ENCODE data around the gene C1orf116. TPM values are rescaled to one million over a fixed set of nuclear protein-coding genes. Genes with fewer than 3 reads are reported as not detected.

Gene C1orf116
- total RNA-seq, 1 donor from 2014 or later: 0.55 TPM

GRCh38 chr1:207021139-207021861 is 11.3 kb downstream of the C1orf116 start:
- DNase-seq (ENCODE audit: low spot score) (no peak), ATAC-seq (no peak)

- no peak for DNase-seq (ENCODE audit: low spot score)
Measured at GRCh38 chr1:207020709-207021107, 11.8 kb downstream of the C1orf116 start.

GRCh38 chr1:207020065-207020708 is 12.4 kb downstream of the C1orf116 start:
- ATAC-seq (no peak), DNase-seq (ENCODE audit: low spot score) (no peak)

More at GRCh38 chr1:207020709-207021107, 11.8 kb downstream of the C1orf116 start:
- no peak for ATAC-seq

- ATAC-seq: no peak
- DNase-seq (ENCODE audit: low spot score): no peak
Measured at GRCh38 chr1:207019661-207020060, 12.9 kb downstream of the C1orf116 start.

GRCh38 chr1:207019161-207019560 is 13.4 kb downstream of the C1orf116 start:
- ATAC-seq (no peak), DNase-seq (ENCODE audit: low spot score) (no peak)

- ATAC-seq (no peak), DNase-seq (ENCODE audit: low spot score) (no peak)
Measured at GRCh38 chr1:207018707-207019106, 13.8 kb downstream of the C1orf116 start.

- peak; percentile 45 for ATAC-seq
- DNase-seq (ENCODE audit: low spot score): no peak
Measured at GRCh38 chr1:207017615-207018559, 14.7 kb downstream of the C1orf116 start.

GRCh38 chr1:207015791-207016190 is 16.8 kb downstream of the C1orf116 start:
- ATAC-seq: no peak
- no peak for DNase-seq (ENCODE audit: low spot score)

GRCh38 chr1:207014728-207015127 is 17.8 kb downstream of the C1orf116 start:
- no peak for ATAC-seq
- no peak for DNase-seq (ENCODE audit: low spot score)

GRCh38 chr1:207013321-207014085 is 19.1 kb downstream of the C1orf116 start:
- DNase-seq (ENCODE audit: low spot score): no peak
- no peak for ATAC-seq

DNA sequence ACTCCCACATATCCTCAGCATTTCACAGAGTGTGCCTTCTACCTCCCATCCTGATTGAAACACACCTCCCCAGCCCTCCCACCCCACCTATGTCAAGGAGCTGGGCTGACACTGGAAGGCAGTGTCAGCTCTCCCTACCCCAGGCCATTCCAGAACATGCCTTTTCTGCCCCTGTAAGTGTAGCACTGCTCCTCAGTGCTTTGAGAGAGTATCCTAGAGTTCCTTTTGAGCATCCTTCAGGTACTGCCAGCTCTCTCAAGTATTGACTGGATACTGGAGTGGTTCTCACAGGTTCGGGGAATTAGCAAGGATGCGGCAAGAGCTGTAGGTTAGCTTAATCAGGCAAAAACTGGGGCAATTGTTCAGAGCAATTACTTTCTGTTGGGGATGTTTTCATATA is 21.8 kb downstream of the C1orf116 start:
- ATAC-seq: no peak
- DNase-seq (ENCODE audit: low spot score): no peak

- ATAC-seq: no peak
- no peak for DNase-seq (ENCODE audit: low spot score)
Measured at GRCh38 chr1:207009945-207010344, 22.6 kb downstream of the C1orf116 start.

GRCh38 chr1:207009182-207009850 is 23.2 kb downstream of the C1orf116 start:
- DNase-seq (ENCODE audit: low spot score) (no peak), ATAC-seq (peak; percentile 5)

GRCh38 chr1:207007352-207008033 is 25.1 kb downstream of the C1orf116 start:
- ATAC-seq (no peak), DNase-seq (ENCODE audit: low spot score) (no peak)

DNA sequence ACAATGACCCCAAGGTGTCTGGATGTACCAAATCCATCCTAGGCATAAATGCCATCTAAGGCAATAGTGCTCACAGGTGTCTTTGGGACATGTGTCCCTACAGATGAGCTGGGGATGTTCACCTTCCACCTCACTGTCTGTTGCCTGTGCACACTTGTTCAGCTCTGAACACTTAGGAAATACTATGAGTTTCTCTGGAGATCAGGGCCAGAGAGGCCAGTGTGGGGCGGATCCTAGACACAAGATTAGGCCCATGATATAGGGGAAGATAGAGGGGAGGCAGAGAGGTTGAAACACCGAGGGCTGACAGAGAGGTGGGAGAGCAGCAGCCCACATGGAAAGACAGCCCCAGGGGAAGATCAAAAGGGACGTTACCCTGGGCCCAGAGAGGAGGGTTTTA is 25.6 kb downstream of the C1orf116 start:
- DNase-seq (ENCODE audit: low spot score): no peak

GRCh38 chr1:207006083-207006482 is 26.5 kb downstream of the C1orf116 start:
- DNase-seq (ENCODE audit: low spot score): no peak
- ATAC-seq: no peak

More for the DNA sequence above, 25.6 kb downstream of the C1orf116 start:
- ATAC-seq: no peak

- peak; percentile 86 for ATAC-seq
- no peak for DNase-seq (ENCODE audit: low spot score)
Measured at GRCh38 chr1:207004931-207005830, 27.4 kb downstream of the C1orf116 start.

DNA sequence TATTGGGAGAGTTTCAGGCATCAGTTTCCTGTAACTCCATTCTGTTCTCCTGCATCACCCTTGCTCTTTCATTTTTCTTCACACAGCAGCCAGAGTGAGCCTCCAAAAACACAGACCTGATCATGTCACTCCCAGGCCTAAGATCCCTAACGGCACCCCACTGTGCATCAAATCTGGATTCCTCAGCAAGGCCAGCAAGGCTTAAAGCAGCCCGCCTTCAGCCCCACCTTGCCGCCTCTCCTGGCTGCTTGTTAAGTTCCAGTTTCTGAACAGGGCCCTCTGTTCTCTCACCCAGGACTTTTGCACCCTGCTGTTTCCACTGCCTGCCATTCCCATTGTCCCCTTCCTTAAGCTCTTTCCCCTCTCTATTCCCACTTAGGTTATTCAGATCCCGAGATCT is 29.3 kb downstream of the C1orf116 start:
- no peak for ATAC-seq
- DNase-seq (ENCODE audit: low spot score): no peak
